HCT116 (cell line): Measurements from ENCODE around the gene ZDHHC1. TPM values are rescaled to one million over a fixed set of nuclear protein-coding genes. Genes with fewer than 3 reads are reported as not detected.

ENCODE experiments used
- ATAC-seq: fragments of 200-7000 bp; cut with Tn5 transposase; 2 replicates; pipeline ENCODE4 v1.9.1; 2020; ENCODE audit warnings: mild to moderate bottlenecking, moderate library complexity
- BruUV-seq: library from RNA; stranded (reverse); fragments of 400-500 nt; replicated peaks from 2 replicates; lab custom pipeline; 2021; lab: Mats Ljungman, UMichigan
- CTCF ChIA-PET: fragments of 300-600 bp; sonication (Branson Sonifier 250); formaldehyde crosslinking; loops from one replicate; lab custom pipeline; 2021; ENCODE audit warnings: antibody characterized with exemption; lab: Charles Lee
- POLR2A ChIA-PET: fragments of 300-600, 350-600 bp; sonication (Branson Sonifier 250); formaldehyde crosslinking; loops from one replicate; lab custom pipeline; 2021; ENCODE audit warnings: antibody characterized with exemption; lab: Charles Lee
- RAD21 ChIA-PET, 2 experiments: fragments of 300-600 bp; sonication (Branson Sonifier 250); formaldehyde crosslinking; loops; one replicate each; lab custom pipeline; 2023; ENCODE audit warnings: low total read pairs in 2 of 2; ENCODE audit not compliant: uncharacterized antibody in 2 of 2, unreplicated experiment in 2 of 2, low non-redundant PET in 1 of 2; lab: Charles Lee
- DNase-seq: peaks from one replicate; pipeline ENCODE4 v3.0.0-alpha.2; 2010; ENCODE audit warnings: low read depth, low spot score
- H2AFZ ChIP-seq: fragments of 200-600 bp; shearing (Covaris generic), sonication (generic); 2 replicates; pipeline ENCODE4 v1.6.1; 2017; ENCODE audit warnings: low read depth, mixed run types, mixed read lengths, antibody characterized with exemption, low read length; ENCODE audit not compliant: poor library complexity, severe bottlenecking
- H3K27ac ChIP-seq: 2 replicates; pipeline ENCODE4 v1.5.1; 2012; ENCODE audit warnings: low read depth, low read length
- H3K27me3 ChIP-seq: fragments of 200-600 bp; sonication (generic); 2 replicates; pipeline ENCODE4 v1.6.1; 2016; ENCODE audit warnings: mixed run types, low read length, mixed read lengths; ENCODE audit not compliant: insufficient read depth
- H3K36me3 ChIP-seq, 2 experiments: fragments of 200-500 bp in 1 of 2; fragments of 200-600 bp in 1 of 2; sonication (Bioruptor generic) in 1 of 2; sonication (generic) in 1 of 2; 2 replicates each; pipeline versions ENCODE4 v1.5.1 to v1.6.1; 2014 to 2016; ENCODE audit warnings: low read length in 2 of 2, inconsistent platforms in 1 of 2, mixed read lengths in 1 of 2, mixed run types in 1 of 2; ENCODE audit not compliant: insufficient read depth in 2 of 2, control insufficient read depth in 1 of 2
- H3K4me1 ChIP-seq, 2 experiments: fragments of 200-600 bp in 1 of 2; sonication (generic) in 1 of 2; 2 replicates each; pipeline versions ENCODE4 v1.5.1 to v1.6.1; 2012 to 2017; ENCODE audit warnings: low read length in 2 of 2, inconsistent platforms in 1 of 2, mild to moderate bottlenecking in 1 of 2, mixed read lengths in 1 of 2, mixed run types in 1 of 2, moderate library complexity in 1 of 2; ENCODE audit not compliant: insufficient read depth in 2 of 2, control insufficient read depth in 1 of 2
- H3K4me2 ChIP-seq: fragments of 200-600 bp; sonication (generic); 2 replicates; pipeline ENCODE4 v1.6.1; 2017; ENCODE audit warnings: mixed run types, low read length, mixed read lengths
- H3K4me3 ChIP-seq, 2 experiments: fragments of 200-600 bp in 1 of 2; sonication (generic) in 1 of 2; replicated peaks in 1 of 2; 2 replicates each; pipeline ENCODE4 v1.5.1; 2011 to 2016; ENCODE audit warnings: low read length in 2 of 2, control low read depth in 1 of 2, low read depth in 1 of 2, mild to moderate bottlenecking in 1 of 2, mixed read lengths in 1 of 2, mixed run types in 1 of 2
- H3K79me2 ChIP-seq: fragments of 200-600 bp; sonication (generic); 2 replicates; pipeline ENCODE4 v1.6.1; 2017; ENCODE audit warnings: mild to moderate bottlenecking, mixed run types, low read length, moderate library complexity, mixed read lengths; ENCODE audit not compliant: insufficient read depth
- H3K9ac ChIP-seq: fragments of 200-600 bp; sonication (generic); 2 replicates; pipeline ENCODE4 v1.6.1; 2016; ENCODE audit warnings: low read length, mixed read lengths
- H3K9me2 ChIP-seq: fragments of 200-600 bp; sonication (generic), shearing (Covaris generic); 2 replicates; pipeline ENCODE4 v1.6.1; 2017; ENCODE audit warnings: mixed run types, mild to moderate bottlenecking, moderate library complexity; ENCODE audit not compliant: insufficient read depth
- H3K9me3 ChIP-seq, 2 experiments: fragments of 200-500 bp in 1 of 2; fragments of 200-600 bp in 1 of 2; sonication (Bioruptor generic) in 1 of 2; sonication (generic) in 1 of 2; 2 replicates each; pipeline ENCODE4 v1.6.1; 2014 to 2017; ENCODE audit warnings: low read length in 2 of 2, mixed read lengths in 2 of 2, inconsistent platforms in 1 of 2, low read depth in 1 of 2, mild to moderate bottlenecking in 1 of 2, mixed run types in 1 of 2, moderate library complexity in 1 of 2; ENCODE audit not compliant: control insufficient read depth in 1 of 2, insufficient read depth in 1 of 2
- H4K20me1 ChIP-seq: fragments of 200-600 bp; sonication (generic), shearing (Covaris generic); 2 replicates; pipeline ENCODE4 v1.6.1; 2017; ENCODE audit warnings: mixed run types, mild to moderate bottlenecking, moderate library complexity; ENCODE audit not compliant: insufficient read depth
- ATF3 ChIP-seq: IDR thresholded peaks from 2 replicates; pipeline ENCODE4 v1.6.1; 2012
- CTCF ChIP-seq, 3 experiments: fragments of 200-600 bp in 1 of 3; sonication (generic) in 1 of 3; IDR thresholded peaks in 2 of 3; conservative IDR thresholded peaks in 1 of 3; 2 replicates each; pipeline ENCODE4 v1.5.1; 2012 to 2017; ENCODE audit warnings: low read depth in 2 of 3, low read length in 2 of 3, antibody characterized with exemption in 1 of 3, borderline replicate concordance in 1 of 3, control low read depth in 1 of 3, mild to moderate bottlenecking in 1 of 3, mixed read lengths in 1 of 3, mixed run types in 1 of 3, moderate library complexity in 1 of 3; ENCODE audit not compliant: insufficient read depth in 1 of 3
- ELF1 ChIP-seq: IDR thresholded peaks from 2 replicates; pipeline ENCODE4 v1.6.1; 2012; ENCODE audit warnings: low read depth, borderline replicate concordance
- EZH2phosphoT487 ChIP-seq: fragments of 200-600 bp; IDR thresholded peaks from 2 replicates; pipeline ENCODE4 v1.6.1; 2018; ENCODE audit warnings: antibody characterized with exemption, borderline replicate concordance
- JUND ChIP-seq: IDR thresholded peaks from 2 replicates; pipeline ENCODE4 v1.6.1; 2012
- RAD21 ChIP-seq: IDR thresholded peaks from 2 replicates; pipeline ENCODE4 v1.6.1; 2012; ENCODE audit warnings: low read depth, mild to moderate bottlenecking
- SIN3A ChIP-seq: IDR thresholded peaks from 2 replicates; pipeline ENCODE4 v1.6.1; 2012; ENCODE audit warnings: low read depth
- SP1 ChIP-seq: IDR thresholded peaks from 2 replicates; pipeline ENCODE4 v1.6.1; 2012; ENCODE audit warnings: low read depth
- ZBTB33 ChIP-seq: IDR thresholded peaks from 2 replicates; pipeline ENCODE4 v1.6.1; 2011; ENCODE audit warnings: mild to moderate bottlenecking, low read length, moderate library complexity; ENCODE audit not compliant: insufficient replicate concordance; ENCODE audit errors: extremely low read depth
- intact Hi-C: fragments of 100-400 bp; cut with micrococcal nuclease; formaldehyde crosslinking; loops from 2 replicates; pipeline ENCODE4 v1.10.0; 2022
- total RNA-seq: library from RNA; stranded (reverse); gene quantifications from one replicate; pipeline ENCODE4 v1.2.1, GENCODE V29; 2021; ENCODE audit not compliant: unreplicated experiment

ZDHHC1 gene
- total RNA-seq, 1 experiment from 2014 or later, result 9.1 TPM

GRCh38 chr16:67372664-67373063, 43.6 kb downstream of the ZDHHC1 start:
- ChIA-PET RAD21 (no interaction called here), POLR2A (no interaction called here), CTCF (interaction anchor here (1.6 kb wide), 1 partner anchor 75 kb away, joined by 3 read pairs; no protein-coding TSS in a partner anchor)
- Histone ChIP-seq H3K9ac (no peak overlapping the region), H3K4me2 (no peak overlapping the region), H4K20me1 (no peaks in the 10 kb centered on the region), H3K4me3 (no peak overlapping the region), H3K36me3 (no peaks in the 10 kb centered on the region), H3K79me2 (no peaks in the 10 kb centered on the region), H3K27me3 (no peaks in the 10 kb centered on the region), H2AFZ (peak overlapping the region; percentile 95), H3K9me3 (no peaks in the 10 kb centered on the region), H3K9me2 (no peaks in the 10 kb centered on the region), H3K4me1 (no peaks in the 10 kb centered on the region), H3K27ac (no peak overlapping the region)
- TF ChIP-seq EZH2phosphoT487 (no peak), SIN3A (no peak), ELF1 (no peak), SP1 (no peak), RAD21 (peak; percentile 75), ZBTB33 (no peak), JUND (no peak), CTCF (IDR thresholded peaks at IDR 0.05 in 2 of 3, conservative IDR thresholded peaks at IDR 0.05 in 1 of 3; ENCODE audit: borderline replicate concordance in 1 of 3, insufficient read depth in 1 of 3, low read depth in 2 of 3, low read length in 2 of 3) (peak; percentile 38 to 83 (median 64); a peak in 5 of 6 replicates), ATF3 (no peak)
- no TSS peak for BruUV-seq
- peak; percentile 69 for ATAC-seq
- DNase-seq, result peak; percentile 12
- intact Hi-C loops, result loop anchor here (1.0 kb wide), 2 partner anchors 75 to 93 kb away; no protein-coding TSS in a partner anchor
